Bronchial epithelial cell (primary cell): ENCODE results near the gene HNRNPM. TPM values are rescaled to one million over a fixed set of nuclear protein-coding genes. Genes with fewer than 3 reads are reported as not detected.
A peak's percentile ranks its signal among the peaks of the same experiment; 100 is the strongest.

ENCODE experiments used
- DNase-seq: peaks from one replicate; pipeline ENCODE4 v3.0.0-alpha.2; 2010; ENCODE audit warnings: low read depth
- FAIRE-seq: peaks from 2 replicates; lab custom pipeline; 2011; peaks lifted over from hg19 to GRCh38; lab: Jason Lieb, UNC
- H3K27me3 ChIP-seq: 2 replicates; pipeline ENCODE4 v1.5.1; 2011; ENCODE audit warnings: low read length; ENCODE audit not compliant: control insufficient read depth, insufficient read depth
- H3K36me3 ChIP-seq: 2 replicates; pipeline ENCODE4 v1.5.1; 2011; ENCODE audit warnings: low read length; ENCODE audit not compliant: control insufficient read depth, insufficient read depth
- H3K4me3 ChIP-seq: 2 replicates; pipeline ENCODE4 v1.5.1; 2011; ENCODE audit warnings: mild to moderate bottlenecking, low read depth, low read length, control low read depth
- CTCF ChIP-seq: IDR thresholded peaks from 2 replicates; pipeline ENCODE4 v1.5.1; 2011; ENCODE audit warnings: mild to moderate bottlenecking, moderate library complexity, low read length, control low read depth, inconsistent platforms; ENCODE audit not compliant: insufficient read depth, severe bottlenecking
- total RNA-seq: library from RNA; depleted of rRNA; stranded (reverse); fragments of >200 nt; gene quantifications from 2 replicates; pipeline ENCODE4 v1.2.1, GENCODE V29; 2014

The HNRNPM gene
- total RNA-seq, 1 donor from 2014 or later = 53.4 TPM

- DNase-seq = no peak
- Histone ChIP-seq H3K27me3 (no peaks in the 10 kb centered on the region), H3K36me3 (peaks cover 15% of the 10 kb centered on the region), H3K4me3 (no peak overlapping the region)
- FAIRE-seq = no peak
- no peak for TF ChIP-seq CTCF
Measured at GRCh38 chr19:8490395-8490760, 45.6 kb downstream of the HNRNPM start.

GRCh38 chr19:8490873-8491272, 46.1 kb downstream of the HNRNPM start:
- Histone ChIP-seq H3K4me3 (no peak overlapping the region), H3K27me3 (no peaks in the 10 kb centered on the region), H3K36me3 (peaks cover 12% of the 10 kb centered on the region)
- FAIRE-seq = no peak
- TF ChIP-seq CTCF = no peak
- no peak for DNase-seq

GRCh38 chr19:8491574-8491973, 46.8 kb downstream of the HNRNPM start:
- TF ChIP-seq CTCF = no peak
- no peak for FAIRE-seq
- no peaks in the 10 kb centered on the region for H3K27me3 ChIP-seq

GRCh38 chr19:8494158-8494557, 49.4 kb downstream of the HNRNPM start:
- DNase-seq (no peak), FAIRE-seq (peak; percentile 23)
- H3K4me3 ChIP-seq = no peak overlapping the region
- no peaks in the 10 kb centered on the region for H3K27me3 ChIP-seq
- no peaks in the 10 kb centered on the region for H3K36me3 ChIP-seq
- no peak for TF ChIP-seq CTCF

More at GRCh38 chr19:8491574-8491973, 46.8 kb downstream of the HNRNPM start:
- DNase-seq = no peak
- Histone ChIP-seq H3K4me3 (no peak overlapping the region), H3K36me3 (peaks cover 8% of the 10 kb centered on the region)

GRCh38 chr19:8498295-8498694, 53.5 kb downstream of the HNRNPM start:
- no peak for TF ChIP-seq CTCF
- no peak overlapping the region for H3K4me3 ChIP-seq
- H3K27me3 ChIP-seq = no peaks in the 10 kb centered on the region
- no peak for FAIRE-seq
- DNase-seq = no peak
- no peaks in the 10 kb centered on the region for H3K36me3 ChIP-seq
